Measurements from ENCODE around the gene MSI2. TPM values are rescaled to one million over a fixed set of nuclear protein-coding genes. Genes with fewer than 3 reads are reported as not detected.

The MSI2 gene
- total RNA-seq, 3 donors from 2014 or later: 13.4 to 89.1 (median 71.1) TPM

DNA sequence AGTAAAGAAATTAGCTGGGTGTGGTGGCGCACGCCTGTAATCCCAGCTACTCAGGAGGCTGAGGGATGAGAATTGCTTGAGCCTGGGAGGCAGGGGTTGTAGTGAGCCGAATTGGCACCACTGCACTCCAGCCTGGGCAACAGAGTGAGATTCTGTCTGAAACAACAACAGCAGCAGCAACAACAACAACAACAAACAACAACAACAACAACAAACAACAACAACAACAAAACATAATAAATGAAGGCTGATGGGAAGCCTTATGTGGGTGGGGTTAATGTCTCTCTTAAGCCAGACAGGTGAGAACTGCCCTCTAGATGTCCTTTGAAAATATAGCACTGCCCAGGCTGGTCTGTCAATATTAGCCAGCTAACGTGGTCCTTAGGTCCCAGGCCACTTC is 107.3 kb downstream of the MSI2 start:
- no peak for TF ChIP-seq POLR2A (IDR thresholded peaks at IDR 0.05)
- TF ChIP-seq POLR2AphosphoS5 (IDR thresholded peaks at IDR 0.05): no peak
- TF ChIP-seq, protein P1, sequence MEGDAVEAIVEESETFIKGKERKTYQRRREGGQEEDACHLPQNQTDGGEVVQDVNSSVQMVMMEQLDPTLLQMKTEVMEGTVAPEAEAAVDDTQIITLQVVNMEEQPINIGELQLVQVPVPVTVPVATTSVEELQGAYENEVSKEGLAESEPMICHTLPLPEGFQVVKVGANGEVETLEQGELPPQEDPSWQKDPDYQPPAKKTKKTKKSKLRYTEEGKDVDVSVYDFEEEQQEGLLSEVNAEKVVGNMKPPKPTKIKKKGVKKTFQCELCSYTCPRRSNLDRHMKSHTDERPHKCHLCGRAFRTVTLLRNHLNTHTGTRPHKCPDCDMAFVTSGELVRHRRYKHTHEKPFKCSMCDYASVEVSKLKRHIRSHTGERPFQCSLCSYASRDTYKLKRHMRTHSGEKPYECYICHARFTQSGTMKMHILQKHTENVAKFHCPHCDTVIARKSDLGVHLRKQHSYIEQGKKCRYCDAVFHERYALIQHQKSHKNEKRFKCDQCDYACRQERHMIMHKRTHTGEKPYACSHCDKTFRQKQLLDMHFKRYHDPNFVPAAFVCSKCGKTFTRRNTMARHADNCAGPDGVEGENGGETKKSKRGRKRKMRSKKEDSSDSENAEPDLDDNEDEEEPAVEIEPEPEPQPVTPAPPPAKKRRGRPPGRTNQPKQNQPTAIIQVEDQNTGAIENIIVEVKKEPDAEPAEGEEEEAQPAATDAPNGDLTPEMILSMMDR (IDR thresholded peaks at IDR 0.05): no peak
- Histone ChIP-seq H3K27ac (no peak overlapping the region), H3K27me3 (no peaks in the 10 kb centered on the region), H3K4me1 (no peaks in the 10 kb centered on the region), H3K9me3 (no peaks in the 10 kb centered on the region), H3K36me3 (no peaks in the 10 kb centered on the region), H3K4me3 (no peak overlapping the region)
- DNase-seq (ENCODE audit: low spot score in 2 of 2): no peak
- intact Hi-C loops (cut with DNase I; ENCODE audit: low total_unique reads): no loop called here

DNA sequence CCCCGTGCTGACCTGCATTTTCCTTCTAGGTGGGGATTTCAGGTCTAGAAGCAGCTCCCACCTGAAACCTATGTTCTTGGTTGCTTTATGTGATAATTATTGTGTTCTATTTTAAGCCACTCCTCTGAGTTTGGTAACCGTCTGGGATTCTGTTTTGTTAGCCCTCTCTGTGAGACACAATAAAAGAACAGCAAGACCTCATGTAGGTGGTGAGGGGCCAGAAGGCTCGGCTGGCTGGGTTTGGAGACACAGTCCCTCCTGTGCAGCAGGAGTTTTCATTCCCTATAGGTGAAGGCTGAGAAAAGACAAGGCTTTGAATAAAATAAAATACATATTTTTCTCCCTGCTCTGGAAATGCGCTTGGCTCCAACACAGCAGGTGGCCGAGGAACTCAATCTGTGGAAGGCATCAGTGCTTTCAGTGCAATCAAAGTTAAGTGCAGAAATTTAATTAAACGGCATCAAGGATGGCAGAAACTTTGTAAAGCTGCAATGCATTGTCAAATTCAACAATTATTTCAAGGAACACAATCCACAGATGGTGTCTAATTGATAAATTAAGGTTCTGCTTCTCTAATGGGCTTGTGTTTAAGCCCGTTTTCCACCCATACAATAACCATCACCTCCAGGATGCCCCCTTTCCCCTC is 107.8 kb downstream of the MSI2 start:
- no peaks in the 10 kb centered on the region for H3K36me3 ChIP-seq
- intact Hi-C loops (cut with DNase I; ENCODE audit: low total_unique reads): no loop called here
- DNase-seq (ENCODE audit: low spot score in 2 of 2): no peak
- no peaks in the 10 kb centered on the region for H3K9me3 ChIP-seq
- no peak overlapping the region for H3K4me3 ChIP-seq
- TF ChIP-seq, protein P1 (IDR thresholded peaks at IDR 0.05): no peak
- TF ChIP-seq POLR2A (IDR thresholded peaks at IDR 0.05): no peak
- TF ChIP-seq POLR2AphosphoS5 (IDR thresholded peaks at IDR 0.05): no peak
- no peaks in the 10 kb centered on the region for H3K27me3 ChIP-seq
- H3K4me1 ChIP-seq: no peaks in the 10 kb centered on the region
- H3K27ac ChIP-seq: no peak overlapping the region

DNA sequence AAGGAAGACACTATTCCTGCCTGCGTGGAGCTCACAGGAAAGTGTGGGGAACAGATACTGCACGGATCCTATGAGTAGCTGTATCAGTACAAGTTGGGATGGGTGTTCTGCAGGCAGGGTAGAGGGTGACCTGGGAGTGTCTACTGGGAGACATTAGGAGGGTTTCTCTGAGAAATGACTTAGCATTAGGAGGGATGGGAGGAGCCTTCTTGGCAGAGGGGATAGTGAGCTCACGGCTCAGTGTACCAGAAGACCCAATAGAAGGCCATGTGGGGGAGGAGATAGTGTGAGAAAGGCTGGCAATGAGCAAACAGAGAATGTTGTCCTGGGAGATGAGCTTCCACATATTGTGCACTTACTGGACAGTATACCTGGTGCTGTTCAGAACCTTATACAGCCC is 109.1 kb downstream of the MSI2 start:
- intact Hi-C loops (cut with DNase I; ENCODE audit: low total_unique reads): loop anchor here (5.0 kb wide), 1 partner anchor 722 kb away; no protein-coding TSS in a partner anchor
- no peak overlapping the region for H3K27ac ChIP-seq
- TF ChIP-seq, protein P1 (IDR thresholded peaks at IDR 0.05): no peak
- TF ChIP-seq POLR2AphosphoS5 (IDR thresholded peaks at IDR 0.05) (no peak), POLR2A (IDR thresholded peaks at IDR 0.05) (no peak)
- H3K4me3 ChIP-seq: no peak overlapping the region
- H3K9me3 ChIP-seq: no peaks in the 10 kb centered on the region
- peaks cover 0 to 7% of the 10 kb centered on the region in 2 donors for H3K4me1 ChIP-seq
- no peaks in the 10 kb centered on the region for H3K27me3 ChIP-seq
- H3K36me3 ChIP-seq: no peaks in the 10 kb centered on the region
- DNase-seq (ENCODE audit: low spot score in 2 of 2): no peak

DNA sequence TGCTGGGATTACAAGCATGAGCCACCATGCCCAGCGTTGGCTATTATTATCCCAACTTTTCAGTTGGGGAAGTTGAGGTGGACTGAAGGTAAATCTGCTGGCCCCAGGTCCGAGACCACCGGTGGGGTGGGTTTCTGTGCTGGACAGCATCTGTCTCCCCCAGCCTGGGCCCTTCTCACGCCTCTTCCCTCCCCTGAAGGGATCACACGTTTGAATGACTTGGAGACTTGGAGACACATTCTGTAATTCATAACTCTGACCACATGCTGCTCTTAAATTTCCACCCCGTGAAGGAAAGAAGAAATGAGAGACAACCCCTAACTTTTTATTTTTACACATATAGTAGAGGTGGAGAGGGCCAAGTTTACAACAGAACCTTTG is 109.8 kb downstream of the MSI2 start:
- Histone ChIP-seq H3K4me3 (no peak overlapping the region), H3K27ac (no peak overlapping the region), H3K4me1 (peaks cover 0 to 10% of the 10 kb centered on the region in 2 donors), H3K36me3 (no peaks in the 10 kb centered on the region), H3K27me3 (no peaks in the 10 kb centered on the region), H3K9me3 (no peaks in the 10 kb centered on the region)
- intact Hi-C loops (cut with DNase I; ENCODE audit: low total_unique reads): loop anchor here (5.0 kb wide), 1 partner anchor 721 kb away; no protein-coding TSS in a partner anchor
- DNase-seq (ENCODE audit: low spot score in 2 of 2): no peak
- no peak for TF ChIP-seq POLR2AphosphoS5 (IDR thresholded peaks at IDR 0.05)
- TF ChIP-seq POLR2A (IDR thresholded peaks at IDR 0.05): no peak
- TF ChIP-seq, protein P1 (IDR thresholded peaks at IDR 0.05): no peak

DNA sequence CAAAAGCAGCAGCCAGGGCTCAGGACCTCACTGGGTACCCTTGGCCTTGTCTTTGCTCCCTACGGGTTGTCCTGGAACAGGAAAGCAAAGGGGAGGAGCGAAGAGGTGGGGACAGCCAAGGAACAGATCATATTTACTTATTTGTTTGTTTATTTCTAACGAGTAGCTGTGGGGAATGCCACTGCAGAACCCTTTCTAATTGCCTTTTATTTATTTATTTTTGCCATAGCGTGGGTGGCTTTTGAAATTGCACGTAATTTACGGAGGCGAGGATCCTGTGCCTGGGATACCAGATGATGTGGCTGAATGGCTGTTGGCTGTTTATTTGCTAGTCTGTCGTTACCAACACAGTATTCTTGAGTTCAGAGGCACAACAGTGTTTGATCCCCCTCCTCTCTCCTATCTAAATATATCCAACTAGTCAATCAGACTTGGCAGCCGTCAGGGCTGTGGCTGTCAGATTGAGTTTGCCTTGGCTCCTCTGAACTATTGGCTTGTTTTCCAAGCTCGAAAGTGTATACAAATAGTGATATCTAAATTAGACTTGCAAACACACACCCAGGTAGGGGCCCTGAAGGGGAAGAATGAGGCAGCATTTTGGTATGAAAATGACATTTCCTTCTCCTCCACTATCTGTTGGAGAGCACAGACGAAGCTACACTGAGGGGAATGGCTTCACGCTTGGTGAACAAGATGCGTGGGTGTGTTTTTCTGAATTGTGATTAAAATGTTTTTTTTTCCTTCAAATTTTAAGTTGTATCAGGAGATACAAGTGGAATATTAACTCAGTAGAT is 110.4 kb downstream of the MSI2 start:
- Histone ChIP-seq H3K27ac (no peak overlapping the region), H3K9me3 (no peaks in the 10 kb centered on the region), H3K4me3 (no peak overlapping the region), H3K36me3 (no peaks in the 10 kb centered on the region), H3K27me3 (no peaks in the 10 kb centered on the region), H3K4me1 (peaks cover 0 to 10% of the 10 kb centered on the region in 2 donors)
- DNase-seq (ENCODE audit: low spot score in 2 of 2): no peak
- intact Hi-C loops (cut with DNase I; ENCODE audit: low total_unique reads): loop anchor here (5.0 kb wide), 1 partner anchor 721 kb away; no protein-coding TSS in a partner anchor
- TF ChIP-seq, protein P1 (IDR thresholded peaks at IDR 0.05): no peak
- TF ChIP-seq POLR2A (IDR thresholded peaks at IDR 0.05): no peak
